Keratinocyte (primary cell): ENCODE measurements around the gene SRGAP3.

Experiments
- EZH2 ChIP-seq: IDR thresholded peaks from one replicate; pipeline ENCODE4 v1.6.1; 2012; ENCODE audit warnings: inconsistent platforms, mild to moderate bottlenecking, low read length, moderate library complexity
- TF ChIP-seq, protein P1 (sequence below), 3 experiments: IDR thresholded peaks in 1 of 3; conservative IDR thresholded peaks in 1 of 3; optimal IDR thresholded peaks in 1 of 3; 2 replicates in 2 of 3; 3 replicates in 1 of 3; pipeline versions ENCODE3 to v1.5.1; 2011; ENCODE audit warnings: low read length in 3 of 3, mild to moderate bottlenecking in 3 of 3, moderate library complexity in 2 of 3, control low read depth in 1 of 3, inconsistent platforms in 1 of 3; ENCODE audit not compliant: insufficient read depth in 2 of 3; ENCODE audit errors: extremely low read depth in 1 of 3

DNA sequence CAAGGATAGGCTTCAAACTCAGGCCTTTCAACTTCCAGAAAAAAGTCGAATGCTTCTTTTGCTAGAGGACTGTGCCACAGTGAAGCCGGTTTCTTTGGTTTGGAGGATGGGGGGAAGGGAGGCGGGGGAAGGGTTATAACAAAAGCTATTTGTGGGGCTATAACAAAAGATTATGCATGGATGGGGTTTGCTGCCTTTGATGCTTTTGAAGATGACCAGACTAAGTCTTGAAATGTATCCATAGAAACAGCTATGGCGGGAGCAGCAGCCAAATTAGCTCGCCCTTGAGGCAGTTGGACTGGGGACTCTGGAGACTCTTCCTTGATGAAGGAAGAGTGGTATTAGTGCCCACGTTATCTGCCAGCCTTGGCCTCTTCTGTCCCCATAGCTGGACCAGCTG lies 47.5 kb downstream of the SRGAP3 start:
- TF ChIP-seq, protein P1, sequence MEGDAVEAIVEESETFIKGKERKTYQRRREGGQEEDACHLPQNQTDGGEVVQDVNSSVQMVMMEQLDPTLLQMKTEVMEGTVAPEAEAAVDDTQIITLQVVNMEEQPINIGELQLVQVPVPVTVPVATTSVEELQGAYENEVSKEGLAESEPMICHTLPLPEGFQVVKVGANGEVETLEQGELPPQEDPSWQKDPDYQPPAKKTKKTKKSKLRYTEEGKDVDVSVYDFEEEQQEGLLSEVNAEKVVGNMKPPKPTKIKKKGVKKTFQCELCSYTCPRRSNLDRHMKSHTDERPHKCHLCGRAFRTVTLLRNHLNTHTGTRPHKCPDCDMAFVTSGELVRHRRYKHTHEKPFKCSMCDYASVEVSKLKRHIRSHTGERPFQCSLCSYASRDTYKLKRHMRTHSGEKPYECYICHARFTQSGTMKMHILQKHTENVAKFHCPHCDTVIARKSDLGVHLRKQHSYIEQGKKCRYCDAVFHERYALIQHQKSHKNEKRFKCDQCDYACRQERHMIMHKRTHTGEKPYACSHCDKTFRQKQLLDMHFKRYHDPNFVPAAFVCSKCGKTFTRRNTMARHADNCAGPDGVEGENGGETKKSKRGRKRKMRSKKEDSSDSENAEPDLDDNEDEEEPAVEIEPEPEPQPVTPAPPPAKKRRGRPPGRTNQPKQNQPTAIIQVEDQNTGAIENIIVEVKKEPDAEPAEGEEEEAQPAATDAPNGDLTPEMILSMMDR (optimal IDR thresholded peaks at IDR 0.05 in 1 of 3, IDR thresholded peaks at IDR 0.05 in 1 of 3, conservative IDR thresholded peaks at IDR 0.05 in 1 of 3; ENCODE audit: extremely low read depth in 1 of 3, insufficient read depth in 2 of 3, low read length in 3 of 3) = no peak
- no peak for TF ChIP-seq EZH2
